DMS153 treated with DMSO at 0.1 percent for 48 hours (cell line): ENCODE measurements around the gene SLC13A1.
"Not testable (repeated sequence)": the region's sequence is repeated elsewhere in the genome, so short reads cannot be mapped to it uniquely, and the experiment has no call there.

Experiments used
- DNase-seq: peaks from one replicate; lab custom pipeline; 2025; ENCODE audit not compliant: unreplicated experiment; lab: John Stamatoyannopoulos, UW

The SLC13A1 gene, protein sequence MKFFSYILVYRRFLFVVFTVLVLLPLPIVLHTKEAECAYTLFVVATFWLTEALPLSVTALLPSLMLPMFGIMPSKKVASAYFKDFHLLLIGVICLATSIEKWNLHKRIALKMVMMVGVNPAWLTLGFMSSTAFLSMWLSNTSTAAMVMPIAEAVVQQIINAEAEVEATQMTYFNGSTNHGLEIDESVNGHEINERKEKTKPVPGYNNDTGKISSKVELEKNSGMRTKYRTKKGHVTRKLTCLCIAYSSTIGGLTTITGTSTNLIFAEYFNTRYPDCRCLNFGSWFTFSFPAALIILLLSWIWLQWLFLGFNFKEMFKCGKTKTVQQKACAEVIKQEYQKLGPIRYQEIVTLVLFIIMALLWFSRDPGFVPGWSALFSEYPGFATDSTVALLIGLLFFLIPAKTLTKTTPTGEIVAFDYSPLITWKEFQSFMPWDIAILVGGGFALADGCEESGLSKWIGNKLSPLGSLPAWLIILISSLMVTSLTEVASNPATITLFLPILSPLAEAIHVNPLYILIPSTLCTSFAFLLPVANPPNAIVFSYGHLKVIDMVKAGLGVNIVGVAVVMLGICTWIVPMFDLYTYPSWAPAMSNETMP

DNA sequence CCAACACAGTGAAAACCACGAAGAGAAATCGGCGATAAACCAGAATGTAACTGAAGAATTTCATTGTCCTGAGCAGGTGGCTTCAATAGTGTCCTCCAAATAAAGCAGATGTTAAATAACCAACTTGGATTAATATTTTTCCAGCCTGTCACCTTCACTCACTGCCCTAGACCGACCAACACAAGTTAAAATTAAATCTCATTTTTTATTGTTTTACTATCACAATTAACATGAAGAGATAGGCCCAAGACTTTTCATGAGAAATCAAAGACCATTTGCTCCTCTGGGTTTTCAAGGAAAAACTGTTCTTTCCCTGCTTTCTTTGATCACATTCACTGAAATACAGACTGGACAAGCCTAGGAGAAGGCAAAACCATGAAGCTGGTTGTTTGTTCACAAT is at the start of gene SLC13A1:
TSS of gene SLC13A1 (minus strand) at position 87 of the 400 bp plus-strand sequence. CDS start at position 64, 23 bp downstream.
- DNase-seq: no peak

DNA sequence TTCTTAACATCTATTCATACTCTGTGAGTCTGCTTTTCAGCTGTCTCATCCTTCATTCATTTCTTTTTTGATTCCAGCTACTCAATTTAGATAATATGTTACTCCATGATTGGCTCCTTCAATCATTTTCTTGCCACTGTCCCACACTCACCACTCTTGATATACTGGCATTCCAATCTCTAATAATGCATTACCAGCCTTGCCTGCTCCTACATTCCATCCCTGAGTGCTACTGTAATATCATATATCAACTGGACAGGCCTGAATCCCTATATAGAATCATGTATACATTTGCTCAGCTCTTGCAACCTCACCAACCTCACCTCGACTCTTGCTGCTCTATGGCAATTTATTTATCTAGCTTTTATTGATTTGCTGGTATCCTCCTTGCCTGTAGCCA is 45.0 kb upstream of the SLC13A1 start:
- no peak for DNase-seq

DNA sequence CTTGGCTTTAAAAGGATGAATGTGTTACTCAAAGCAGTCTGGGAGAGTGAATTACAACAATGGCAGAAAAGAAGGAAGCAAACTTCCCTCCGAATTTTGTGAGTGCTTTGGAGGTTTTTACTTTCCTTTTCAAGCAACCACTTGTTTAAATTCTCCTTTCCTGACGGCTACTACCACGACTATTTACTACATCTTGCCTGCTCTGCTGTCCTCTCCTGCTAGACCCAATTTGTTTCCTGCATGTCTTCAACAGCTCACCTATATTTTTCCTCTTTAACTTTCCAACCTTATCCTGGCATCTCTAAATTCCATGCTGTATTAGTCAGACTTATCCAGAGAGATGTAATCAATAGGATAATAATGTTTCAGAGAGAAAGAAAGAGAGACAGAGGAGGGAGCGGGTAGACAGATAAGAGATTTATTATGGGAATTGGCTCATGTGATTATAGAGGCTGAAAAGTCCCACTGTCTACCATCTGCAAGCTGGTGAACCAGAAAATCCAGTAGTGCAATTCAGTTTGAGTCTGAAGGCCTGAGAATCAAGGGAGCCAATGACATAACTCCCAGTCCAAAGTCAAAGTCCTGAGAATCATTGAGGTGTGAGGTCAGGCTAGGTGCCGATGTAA is 42.8 kb upstream of the SLC13A1 start:
- no peak for DNase-seq

DNA sequence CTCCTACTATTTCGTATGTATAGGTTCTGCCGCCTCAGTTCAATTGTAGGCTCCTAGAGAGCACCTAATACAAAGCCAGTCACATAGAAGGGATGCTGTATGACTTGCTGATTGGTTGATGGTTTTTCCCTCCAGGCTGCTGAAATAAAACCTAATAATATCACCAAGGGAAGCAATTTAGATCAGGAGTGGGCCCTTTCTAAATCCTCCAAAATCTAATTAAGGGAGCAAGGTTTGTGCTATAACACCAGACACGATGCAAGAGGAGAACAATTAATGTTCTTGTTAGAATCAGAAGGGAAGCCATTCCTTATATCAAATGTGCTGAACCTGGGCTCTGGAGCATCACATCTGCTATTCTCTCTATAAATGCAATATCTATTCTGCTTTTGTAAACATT is 42.0 kb upstream of the SLC13A1 start:
- no peak for DNase-seq

DNA sequence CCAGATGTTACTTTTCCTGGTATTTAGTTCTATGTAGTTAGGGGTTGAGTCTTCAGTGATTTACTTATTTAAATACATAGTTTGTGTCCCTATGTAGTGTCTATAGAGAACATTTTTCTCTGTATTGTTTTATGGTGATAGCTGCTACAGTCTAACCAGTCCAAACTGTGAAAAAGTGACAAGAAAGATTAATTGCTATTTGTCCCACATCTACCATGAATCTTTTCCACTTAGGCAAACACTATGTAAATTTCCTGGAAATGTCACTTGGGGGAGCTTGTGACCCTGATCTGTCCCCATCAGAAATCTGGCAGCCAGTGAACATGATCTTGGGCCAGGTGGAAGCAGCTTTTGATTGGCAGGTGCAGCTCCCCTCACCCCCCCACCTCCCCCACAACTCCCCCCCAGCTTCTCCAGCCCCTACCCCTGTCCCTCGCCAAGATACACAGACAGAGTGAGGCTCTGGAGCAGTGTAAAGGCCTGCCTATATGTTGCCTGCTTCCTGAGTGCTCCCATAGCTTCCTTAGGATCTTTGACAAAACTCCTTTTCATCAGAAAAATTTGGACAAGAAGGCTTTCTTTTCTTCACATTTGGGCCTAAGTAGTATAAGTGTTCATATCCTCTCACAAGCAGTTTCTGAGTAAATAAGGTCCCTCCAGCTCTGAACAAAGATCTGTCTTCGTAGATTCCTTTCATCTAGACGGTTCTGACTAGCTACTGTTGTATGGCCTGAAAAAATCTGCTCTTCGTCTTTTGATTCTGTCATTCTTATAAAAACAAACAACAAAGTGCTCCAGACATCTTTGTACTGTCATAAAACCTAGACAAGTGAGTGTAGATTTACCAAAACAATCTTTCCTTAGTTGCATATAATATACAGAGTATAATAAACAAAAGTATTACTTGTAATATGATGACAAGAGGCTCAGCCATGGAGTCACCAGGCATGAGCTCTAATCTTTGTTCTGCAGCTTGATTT is 31.5 kb upstream of the SLC13A1 start:
- no peak for DNase-seq

DNA sequence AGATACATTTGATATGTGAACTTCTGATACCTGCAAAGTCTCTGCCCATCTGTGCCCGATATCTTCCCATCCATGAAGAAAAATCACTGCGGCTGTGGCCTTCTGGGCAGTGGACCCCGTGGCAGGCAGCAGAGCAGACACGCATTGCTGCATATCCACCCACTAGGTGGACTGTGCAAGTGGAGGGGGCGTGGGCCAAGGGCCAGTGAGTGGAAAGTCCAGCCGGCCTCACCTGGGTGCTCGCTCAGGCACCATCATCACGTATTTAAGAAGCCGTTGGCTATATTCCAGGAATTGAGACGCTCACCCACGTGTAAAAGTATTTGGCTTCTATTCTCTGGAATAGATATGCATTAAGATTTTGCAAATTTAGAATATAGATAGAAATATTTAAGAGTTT is 30.8 kb upstream of the SLC13A1 start:
- DNase-seq: no peak

DNA sequence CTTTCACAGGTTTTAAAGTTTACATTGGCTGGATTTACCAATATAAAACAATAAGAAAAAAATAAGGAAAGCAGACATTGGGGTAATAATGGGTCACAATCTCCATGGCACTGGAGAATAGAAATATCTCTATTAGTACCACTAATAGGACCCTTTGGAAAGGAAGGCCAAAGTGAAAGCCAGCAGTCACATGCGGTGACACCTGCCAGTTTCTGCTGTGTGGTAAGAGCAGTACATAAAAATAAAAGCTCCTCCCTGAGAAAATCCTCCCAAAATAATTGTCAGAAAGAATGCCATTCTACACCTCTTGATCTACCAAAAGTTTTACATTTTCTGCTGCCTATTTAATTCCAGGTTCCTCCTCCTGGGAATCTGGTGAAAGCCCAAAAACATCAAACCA is 30.4 kb upstream of the SLC13A1 start:
- DNase-seq: no peak

DNA sequence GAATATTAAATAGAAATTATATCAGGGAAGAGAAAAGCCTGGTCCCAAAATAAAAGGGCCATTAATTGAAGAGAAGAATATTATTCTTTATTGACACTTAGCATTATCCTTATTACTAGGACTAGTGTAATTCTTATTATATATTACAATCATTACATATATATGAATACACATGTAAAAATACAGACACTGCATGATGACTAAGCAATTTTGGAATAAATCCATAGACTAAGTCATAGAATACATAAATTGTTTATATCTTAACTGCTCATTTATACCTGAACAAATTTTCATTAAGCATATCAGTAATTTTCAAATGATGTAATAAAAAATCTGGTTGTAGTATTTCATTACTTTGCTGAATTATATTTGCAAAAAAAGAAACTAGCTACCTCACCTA is 29.7 kb upstream of the SLC13A1 start:
- DNase-seq: no peak

DNA sequence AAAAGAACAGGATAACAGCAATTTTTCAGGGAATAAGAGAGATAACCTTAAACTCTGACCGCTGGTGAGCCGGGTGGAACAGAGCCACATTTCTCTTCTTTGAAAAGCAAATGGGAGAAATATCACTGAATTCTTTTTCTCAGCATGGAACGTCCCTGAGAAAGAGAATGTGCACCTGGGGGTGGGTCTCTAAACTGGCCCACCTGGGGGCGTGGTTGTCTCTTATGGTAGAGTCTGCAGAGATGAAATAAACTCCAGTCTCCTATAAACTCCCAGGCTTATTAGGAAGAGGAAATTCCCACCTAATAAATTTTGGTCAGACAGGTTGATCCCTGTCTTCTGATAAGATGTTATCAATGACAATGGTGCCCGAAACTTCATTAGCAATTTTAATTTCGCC is 27.9 kb upstream of the SLC13A1 start:
- not testable (repeated sequence) for DNase-seq

DNA sequence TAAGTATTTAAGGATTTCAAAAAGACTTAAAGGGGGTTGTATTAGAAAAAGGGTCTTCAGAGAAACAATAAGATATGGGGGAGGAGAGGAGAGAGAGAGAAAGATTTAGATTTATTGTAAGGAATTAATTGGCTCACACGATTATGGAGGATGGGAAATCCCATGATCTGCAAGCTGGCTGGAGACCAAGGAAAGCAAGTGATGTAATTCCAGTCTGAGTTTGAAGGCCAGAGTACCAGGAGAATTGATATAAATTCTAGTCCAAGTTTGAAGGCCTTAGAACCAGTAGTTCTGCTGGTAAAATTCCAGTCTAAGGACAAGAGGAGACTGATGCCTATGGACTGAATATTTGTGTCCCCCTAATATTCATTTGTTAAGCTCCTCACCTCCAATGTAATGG is 20.6 kb upstream of the SLC13A1 start:
- DNase-seq: no peak

DNA sequence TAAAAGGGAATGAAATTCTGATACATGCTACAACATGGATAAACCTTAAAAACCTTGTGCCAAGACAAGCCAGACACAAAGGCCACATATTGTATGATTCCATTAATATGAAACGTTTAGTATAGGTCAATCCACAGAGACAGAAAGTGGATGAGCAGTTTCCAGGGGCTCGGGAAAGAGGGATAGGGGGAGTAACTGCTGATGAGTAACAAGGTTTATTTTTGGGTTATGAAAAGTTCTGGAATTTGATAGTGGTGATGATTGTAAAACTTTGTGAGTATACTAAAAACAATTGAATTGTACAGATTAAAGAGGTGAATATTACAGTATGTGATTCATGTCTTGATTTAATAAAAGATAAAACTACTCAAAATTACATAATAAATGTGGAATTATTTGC is 19.1 kb upstream of the SLC13A1 start:
- DNase-seq: no peak

DNA sequence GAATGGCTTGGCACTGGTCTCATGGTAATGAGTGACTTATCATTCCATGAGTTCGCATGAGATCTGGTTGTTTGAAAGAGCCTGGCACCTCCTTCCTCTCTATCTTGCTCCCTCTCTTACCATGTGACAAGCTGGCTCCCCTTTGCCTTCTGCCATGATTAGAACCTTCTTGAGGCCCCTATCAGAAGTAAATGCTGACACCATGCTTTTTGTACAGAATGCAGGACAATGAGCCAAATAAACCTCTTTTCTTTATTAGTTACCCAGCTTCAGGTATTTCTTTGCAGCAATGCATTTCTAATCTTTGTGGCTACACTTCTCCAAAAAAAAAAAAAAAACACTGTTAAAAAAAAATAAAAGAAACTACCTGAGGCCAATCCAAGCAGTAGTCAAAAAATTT is 17.1 kb upstream of the SLC13A1 start:
- DNase-seq: no peak

DNA sequence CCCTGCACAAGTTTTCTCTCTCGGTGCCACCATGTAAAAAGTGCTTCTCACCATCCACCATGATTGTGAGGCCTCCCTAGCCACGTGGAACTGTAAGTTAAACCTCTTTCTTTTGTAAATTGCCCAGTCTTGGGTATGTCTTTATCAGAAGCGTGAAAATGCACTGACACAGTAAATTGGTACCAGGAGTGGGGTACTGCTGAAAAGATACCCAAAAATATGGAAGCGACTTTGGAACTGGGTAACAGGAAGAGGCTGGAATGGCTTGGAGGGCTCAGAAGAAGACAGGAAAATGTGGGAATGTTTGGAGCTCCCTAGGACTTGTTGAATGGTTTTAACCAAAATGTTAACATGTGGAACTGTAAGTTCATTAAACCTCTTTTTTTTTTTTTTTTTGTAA is 15.6 kb upstream of the SLC13A1 start:
- no peak for DNase-seq

DNA sequence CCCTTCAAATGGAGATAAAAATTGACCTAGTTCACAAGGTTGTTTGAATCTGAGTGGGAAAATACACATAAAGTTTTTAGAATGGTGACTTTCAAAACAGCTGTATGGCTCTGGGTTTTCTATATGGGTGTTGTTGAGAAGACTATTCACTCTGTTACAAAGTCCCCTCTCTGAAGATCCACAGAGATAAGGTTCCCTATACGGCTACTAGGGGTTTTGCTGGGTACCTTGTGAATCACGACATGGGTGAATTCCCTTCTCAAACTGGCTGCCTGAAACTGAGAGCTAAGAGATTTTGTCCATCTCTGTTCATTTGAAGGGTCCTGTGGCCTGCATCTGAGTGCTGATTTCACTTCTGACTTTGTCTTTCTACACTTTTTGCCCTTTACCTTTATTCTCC is 11.8 kb upstream of the SLC13A1 start:
- DNase-seq: no peak

DNA sequence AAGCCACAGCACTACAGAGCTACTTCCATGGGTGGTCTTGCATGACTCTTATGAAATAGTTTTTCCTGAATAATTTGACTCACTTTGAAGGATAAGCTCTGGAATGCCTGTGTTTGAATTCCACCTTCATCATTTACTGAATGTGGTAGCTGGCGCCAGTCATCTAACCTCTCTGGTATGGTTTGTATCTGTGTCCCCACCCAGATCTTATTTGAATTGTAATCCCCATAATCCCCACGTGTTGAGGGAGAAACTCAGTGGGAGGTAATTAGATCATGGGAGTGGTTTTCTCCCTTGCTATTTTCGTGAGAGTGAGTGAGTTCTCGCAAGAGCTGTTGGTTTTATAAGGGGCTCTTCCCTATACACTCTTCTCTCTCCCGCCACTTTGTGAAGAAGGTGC is 11.2 kb upstream of the SLC13A1 start:
- DNase-seq: no peak

DNA sequence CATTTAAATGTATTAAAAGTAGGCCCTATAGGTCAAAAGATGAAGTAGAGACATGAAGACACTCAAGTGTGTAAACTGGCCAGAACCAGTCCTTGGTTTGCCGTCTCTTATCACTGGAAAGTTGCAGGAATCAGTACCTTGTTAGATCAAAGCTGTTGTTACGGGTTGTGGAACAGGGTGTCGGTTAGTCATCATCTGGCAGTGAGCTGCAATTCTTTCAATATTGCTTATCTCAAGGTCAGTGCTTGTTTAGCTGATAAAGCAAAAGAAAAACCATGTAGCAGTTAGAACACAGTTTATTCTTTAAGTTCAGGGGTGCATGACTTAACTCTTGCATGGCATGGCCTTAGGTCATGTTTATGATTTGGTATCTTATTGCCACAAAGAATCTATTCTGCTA is 10.0 kb upstream of the SLC13A1 start:
- DNase-seq: no peak

DNA sequence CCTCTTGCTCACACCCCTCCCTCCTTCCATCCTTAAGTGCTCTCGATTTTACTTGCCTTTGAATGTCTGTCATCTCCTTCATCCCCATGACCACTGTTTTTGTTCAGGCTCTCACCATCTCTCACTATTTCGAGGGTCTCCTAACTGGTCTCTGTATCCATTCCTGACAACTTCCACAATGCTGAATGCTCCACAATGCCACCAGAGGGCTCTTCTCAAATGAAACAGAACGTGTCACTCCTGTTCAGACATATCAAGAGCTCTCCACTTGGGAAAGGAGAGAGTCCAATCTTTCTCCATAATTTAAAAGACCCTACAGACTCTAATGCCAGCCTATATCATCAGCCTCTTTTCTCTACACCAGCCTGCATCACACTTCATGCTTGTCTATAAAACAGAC is 9.0 kb upstream of the SLC13A1 start:
- DNase-seq: no peak

DNA sequence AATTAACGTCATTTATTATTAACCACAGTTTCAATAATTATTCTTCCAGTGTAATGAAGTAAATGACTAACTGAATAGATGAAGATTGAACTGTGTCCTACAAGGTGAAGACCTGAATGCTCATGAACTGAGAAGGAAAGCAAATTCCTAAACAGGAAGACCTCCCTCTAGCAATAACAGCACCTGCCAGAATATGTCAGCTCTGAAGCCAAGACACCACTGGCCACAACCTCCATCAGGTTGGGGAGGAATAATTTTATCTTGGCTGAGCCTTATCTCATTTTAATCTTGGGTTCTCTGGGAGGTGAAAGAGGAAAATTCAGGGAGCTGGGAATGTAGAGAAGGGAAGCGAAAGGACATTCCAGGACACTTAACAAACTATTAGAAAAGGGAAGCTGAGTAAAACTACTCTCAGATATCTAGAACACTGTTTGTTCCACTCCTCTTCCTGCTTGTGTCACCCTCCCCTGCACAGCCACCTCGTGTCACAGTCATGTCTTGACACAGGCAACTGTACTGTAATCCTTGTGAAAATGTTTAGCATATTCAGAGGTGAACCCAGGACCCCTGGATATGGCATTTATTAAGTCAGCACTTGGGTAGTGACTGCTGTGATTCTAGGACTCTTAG is 4.6 kb upstream of the SLC13A1 start:
- no peak for DNase-seq

DNA sequence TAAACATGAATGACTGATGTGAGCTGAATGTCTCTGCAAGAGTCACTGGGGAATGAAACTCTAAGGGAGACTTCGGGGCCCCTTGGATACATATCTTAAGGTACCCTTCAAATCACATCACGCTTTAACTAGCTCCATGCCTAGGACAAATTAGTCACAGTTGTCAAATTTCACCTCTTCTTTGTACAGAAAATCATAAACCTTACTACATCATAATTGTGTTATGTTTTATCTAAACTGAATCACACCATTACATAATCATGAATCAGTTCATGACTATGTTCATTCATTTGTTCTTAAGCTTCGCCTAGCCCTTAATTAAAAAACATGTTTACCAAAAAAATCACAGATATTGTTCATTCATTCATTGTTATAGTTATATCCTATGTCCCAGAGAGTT is 2.1 kb upstream of the SLC13A1 start:
- no peak for DNase-seq
